H1 (cell line): ENCODE measurements around the gene PDCD5. TPM values are rescaled to one million over a fixed set of nuclear protein-coding genes. Genes with fewer than 3 reads are reported as not detected.

Experiments
- CTCF ChIA-PET: fragments of 300-600 bp; sonication (Branson Sonifier 250); formaldehyde crosslinking; loops from one replicate; lab custom pipeline; 2021; ENCODE audit not compliant: partially characterized antibody; lab: Charles Lee
- POLR2A ChIA-PET: fragments of 300-600 bp; sonication (Branson Sonifier 250); formaldehyde crosslinking; loops from one replicate; lab custom pipeline; 2021; ENCODE audit warnings: inconsistent platforms; ENCODE audit not compliant: partially characterized antibody; lab: Charles Lee
- DNase-seq, 2 experiments: peaks; one replicate each; pipeline versions ENCODE4 v3.0.0 to v3.0.0-alpha.2; 2010 to 2022; ENCODE audit warnings: low spot score in 2 of 2, low read depth in 1 of 2, mixed read lengths in 1 of 2
- FAIRE-seq: peaks from 2 replicates; lab custom pipeline; 2011; peaks lifted over from hg19 to GRCh38; lab: Jason Lieb, UNC
- H2AFZ ChIP-seq: 2 replicates; pipeline ENCODE4 v1.8.1; 2012; ENCODE audit warnings: low read length, inconsistent platforms
- H2AK5ac ChIP-seq: 2 replicates; pipeline ENCODE4 v1.6.1; 2013; ENCODE audit warnings: low read depth, low read length
- H2BK120ac ChIP-seq: replicated peaks from 2 replicates; pipeline ENCODE3; 2013; ENCODE audit warnings: low read depth, low read length, inconsistent platforms
- H2BK12ac ChIP-seq: 2 replicates; pipeline ENCODE4 v1.6.1; 2013; ENCODE audit warnings: low read depth, low read length
- H2BK15ac ChIP-seq: 2 replicates; pipeline ENCODE4 v1.6.1; 2013; ENCODE audit warnings: low read length
- H2BK20ac ChIP-seq: 2 replicates; pipeline ENCODE4 v1.6.1; 2013; ENCODE audit warnings: low read length
- H2BK5ac ChIP-seq: 2 replicates; pipeline ENCODE4 v1.6.1; 2013; ENCODE audit warnings: low read depth, low read length
- H3K14ac ChIP-seq: 2 replicates; pipeline ENCODE4 v1.6.1; 2013; ENCODE audit warnings: inconsistent platforms; ENCODE audit not compliant: insufficient read length
- H3K18ac ChIP-seq: 2 replicates; pipeline ENCODE4 v1.6.1; 2013; ENCODE audit warnings: low read length; ENCODE audit errors: extremely low read depth
- H3K23ac ChIP-seq: 2 replicates; pipeline ENCODE4 v1.6.1; 2013; ENCODE audit warnings: inconsistent platforms; ENCODE audit not compliant: insufficient read length
- H3K23me2 ChIP-seq: 2 replicates; pipeline ENCODE4 v1.6.1; 2013; ENCODE audit warnings: low read depth, low read length
- H3K27ac ChIP-seq: 2 replicates; pipeline ENCODE4 v1.6.1; 2011; ENCODE audit warnings: low read depth, low read length, inconsistent platforms
- H3K27me3 ChIP-seq, 4 experiments: replicated peaks in 1 of 4; 1 replicate in 1 of 4; 2 replicates in 3 of 4; pipeline versions ENCODE4 v1.6.1 to v1.8.1; 2011 to 2013; ENCODE audit warnings: low read length in 3 of 4, mild to moderate bottlenecking in 3 of 4, inconsistent platforms in 2 of 4, mixed read lengths in 2 of 4, moderate library complexity in 1 of 4; ENCODE audit not compliant: control insufficient read depth in 3 of 4, insufficient read depth in 3 of 4; ENCODE audit errors: extremely low read depth in 1 of 4
- H3K36me3 ChIP-seq, 4 experiments: 2 replicates each; pipeline versions ENCODE4 v1.6.1 to v1.8.1; 2011 to 2013; ENCODE audit warnings: mild to moderate bottlenecking in 4 of 4, low read length in 3 of 4, moderate library complexity in 2 of 4, control low read depth in 1 of 4, inconsistent platforms in 1 of 4; ENCODE audit not compliant: insufficient read depth in 4 of 4, control insufficient read depth in 2 of 4
- H3K4ac ChIP-seq: replicated peaks from 2 replicates; pipeline ENCODE3; 2013; ENCODE audit warnings: low read length, low read depth, mixed read lengths, inconsistent platforms; ENCODE audit not compliant: insufficient read length
- H3K4me1 ChIP-seq, 4 experiments: replicated peaks in 1 of 4; 1 replicate in 1 of 4; 2 replicates in 3 of 4; pipeline versions ENCODE4 v1.6.1 to v1.8.1; 2011 to 2013; ENCODE audit warnings: low read length in 3 of 4, inconsistent platforms in 2 of 4, mixed read lengths in 1 of 4; ENCODE audit not compliant: insufficient read depth in 4 of 4, control insufficient read depth in 3 of 4
- H3K4me2 ChIP-seq, 2 experiments: 2 replicates each; pipeline versions ENCODE4 v1.6.1 to v1.8.1; 2011 to 2013; ENCODE audit warnings: low read depth in 2 of 2, low read length in 2 of 2, control low read depth in 1 of 2, inconsistent platforms in 1 of 2, mild to moderate bottlenecking in 1 of 2; ENCODE audit not compliant: insufficient read depth in 1 of 2
- H3K4me3 ChIP-seq, 4 experiments: fragments of 200-600, 300-600 bp in 1 of 4; sonication (generic), shearing (Covaris generic), sonication (Bioruptor Twin) in 1 of 4; 2 replicates each; pipeline versions ENCODE4 v1.5.1 to v1.8.1; 2011 to 2016; ENCODE audit warnings: low read length in 4 of 4, low read depth in 3 of 4, control low read depth in 2 of 4, inconsistent platforms in 2 of 4, mild to moderate bottlenecking in 2 of 4, mixed read lengths in 1 of 4, moderate library complexity in 1 of 4; ENCODE audit not compliant: insufficient read depth in 2 of 4; ENCODE audit errors: extremely low read depth in 1 of 4
- H3K56ac ChIP-seq: replicated peaks from 2 replicates; pipeline ENCODE3; 2013; ENCODE audit warnings: low read depth, mild to moderate bottlenecking, mixed read lengths, low read length, inconsistent platforms; ENCODE audit not compliant: insufficient read length
- H3K79me1 ChIP-seq: 2 replicates; pipeline ENCODE4 v1.6.1; 2013; ENCODE audit warnings: low read depth, low read length, control low read depth
- H3K79me2 ChIP-seq, 2 experiments: 2 replicates each; pipeline versions ENCODE4 v1.6.1 to v1.8.1; 2012 to 2013; ENCODE audit warnings: low read length in 2 of 2, mild to moderate bottlenecking in 2 of 2, inconsistent platforms in 1 of 2; ENCODE audit not compliant: insufficient read depth in 2 of 2, control insufficient read depth in 1 of 2
- H3K9ac ChIP-seq, 4 experiments: replicated peaks in 1 of 4; 1 replicate in 1 of 4; 2 replicates in 3 of 4; pipeline versions ENCODE4 v1.6.1 to v1.8.1; 2011 to 2013; ENCODE audit warnings: low read depth in 3 of 4, low read length in 3 of 4, control low read depth in 2 of 4, mild to moderate bottlenecking in 2 of 4, moderate library complexity in 2 of 4, inconsistent platforms in 1 of 4; ENCODE audit errors: extremely low read depth in 1 of 4
- H3K9me3 ChIP-seq, 2 experiments: 2 replicates each; pipeline versions ENCODE4 v1.6.1 to v1.8.1; 2012 to 2013; ENCODE audit warnings: mild to moderate bottlenecking in 2 of 2, moderate library complexity in 2 of 2, control low read depth in 1 of 2, inconsistent platforms in 1 of 2, low read depth in 1 of 2, low read length in 1 of 2, mixed read lengths in 1 of 2; ENCODE audit not compliant: insufficient read depth in 2 of 2
- H4K20me1 ChIP-seq, 2 experiments: replicated peaks in 1 of 2; 2 replicates each; pipeline versions ENCODE3 to v1.8.1; 2011 to 2013; ENCODE audit warnings: inconsistent platforms in 2 of 2, low read length in 2 of 2, mild to moderate bottlenecking in 1 of 2; ENCODE audit not compliant: insufficient read depth in 2 of 2, control insufficient read depth in 1 of 2
- H4K5ac ChIP-seq: 2 replicates; pipeline ENCODE4 v1.6.1; 2013; ENCODE audit warnings: low read length, low read depth, mixed read lengths, inconsistent platforms; ENCODE audit not compliant: insufficient read length
- H4K8ac ChIP-seq: 2 replicates; pipeline ENCODE4 v1.8.0; 2013; ENCODE audit warnings: mild to moderate bottlenecking, moderate library complexity, low read length, inconsistent platforms; ENCODE audit not compliant: insufficient read depth; ENCODE audit errors: extremely low read depth
- H4K91ac ChIP-seq: replicated peaks from 2 replicates; pipeline ENCODE3; 2013; ENCODE audit warnings: low read length, mixed read lengths, inconsistent platforms; ENCODE audit not compliant: insufficient read length
- ASH2L ChIP-seq: fragments of 200-600, 300-600 bp; sonication (generic); IDR thresholded peaks from one replicate; pipeline ENCODE4 v1.7.1; 2017; ENCODE audit warnings: low read length
- RXRA ChIP-seq: IDR thresholded peaks from 2 replicates; pipeline ENCODE4 v1.6.1; 2011; ENCODE audit warnings: low read depth, mild to moderate bottlenecking, low read length, moderate library complexity; ENCODE audit not compliant: insufficient read depth
- SRF ChIP-seq: IDR thresholded peaks from 2 replicates; pipeline ENCODE4 v1.6.1; 2011; ENCODE audit warnings: mild to moderate bottlenecking, low read depth, low read length, moderate library complexity
- WGBS, 2 experiments: shearing (Covaris generic) in 1 of 2; methylation state at CpG; one replicate each; pipeline versions ENCODE4 v1.1.6 to v1.1.7; 2013 to 2015; ENCODE audit warnings: low lambda C conversion rate in 2 of 2, mixed read lengths in 2 of 2, inconsistent platforms in 1 of 2, low coverage in 1 of 2, missing lambda C conversion rate in 1 of 2; ENCODE audit not compliant: insufficient replicate concordance in 2 of 2, insufficient coverage in 1 of 2, insufficient read length in 1 of 2; ENCODE audit errors: extremely low coverage in 1 of 2, missing lambda C conversion rate in 1 of 2; 5-methylcytosine and 5-hydroxymethylcytosine counted together
- polyA plus RNA-seq, 7 experiments: library from polyadenylated mRNA; depleted of rRNA in 3 of 7; stranded (reverse) in 5 of 7; unstranded in 2 of 7; fragments of >200 nt in 5 of 7; fragments of 200-250 nt in 2 of 7; gene quantifications; 1 replicate in 5 of 7; 2 replicates in 1 of 7; 4 replicates in 1 of 7; pipeline versions ENCODE4 v1.2.1 to v1.2.3, GENCODE V29; 2011 to 2013; ENCODE audit warnings: missing spikeins in 2 of 7, mixed read lengths in 2 of 7
- total RNA-seq: library from RNA; stranded (reverse); fragmentation: NEBNext Ultra II Directional; extraction: Animal tissue kit (Norgen Biotek cat#: 25700); gene quantifications from 2 replicates; pipeline ENCODE4 v1.2.1, GENCODE V29; 2021

The PDCD5 gene
- total and polyA plus RNA-seq, 2 of the 8 experiments (the other 6 are each of a cell fraction or from before 2014, with no cell fraction given) = 43.2 to 98.8 TPM

DNA sequence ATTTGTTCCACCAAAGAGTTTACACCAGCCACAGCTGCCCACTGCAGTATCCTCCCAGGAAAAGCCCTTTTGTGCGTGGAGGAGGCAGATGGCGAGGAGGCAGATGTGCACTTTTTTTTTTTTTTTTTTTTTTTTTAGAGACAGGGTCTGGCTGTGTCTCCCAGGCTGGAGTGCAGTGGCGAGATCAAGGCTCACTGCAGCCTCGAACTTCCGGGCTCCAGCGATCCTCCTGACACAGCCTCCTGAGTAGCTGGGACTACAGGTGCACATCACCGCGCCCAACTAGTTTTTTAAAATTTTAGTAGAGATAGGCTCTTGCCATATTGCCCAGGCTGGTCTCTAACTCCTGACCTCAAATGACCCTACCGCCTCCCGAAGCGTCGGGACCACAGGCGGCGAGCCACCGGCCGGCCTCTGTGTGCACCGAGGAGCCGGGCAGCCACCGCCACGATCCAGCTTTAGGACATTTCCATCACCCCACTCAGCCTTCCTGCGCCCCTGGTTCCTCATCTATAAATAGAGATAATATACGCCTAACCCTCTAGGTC lies 563 bp upstream of the PDCD5 start:
- peak overlapping the region; percentile 62 to 87 for H3K4me2 ChIP-seq
- H4K5ac ChIP-seq = no peak overlapping the region
- H3K79me2 ChIP-seq = peaks cover 0 to 9% of the 10 kb centered on the region in 2 experiments; a peak in 1 of 4 replicates
- peaks cover 0 to 6% (median 0%) of the 10 kb centered on the region in 4 experiments; a peak in 2 of 7 replicates for H3K4me1 ChIP-seq
- H2BK20ac ChIP-seq = no peak overlapping the region
- H4K91ac ChIP-seq = no peak overlapping the region
- 37% methylated on average over 21 of the region's 22 CpGs; no CpG with 5 or more reads in 1 of the 2 experiments for WGBS, 2 experiments
- H3K56ac ChIP-seq = no peak overlapping the region
- no peak overlapping the region for H4K8ac ChIP-seq
- H2AK5ac ChIP-seq = no peak overlapping the region
- H2BK12ac ChIP-seq = no peak overlapping the region
- H3K14ac ChIP-seq = no peak overlapping the region
- no peak overlapping the region for H2BK5ac ChIP-seq
- ChIA-PET POLR2A (interaction anchor here (1.3 to 2.3 kb wide), 2 partner anchors 9 to 13 kb away, joined by 3 to 10 read pairs; no protein-coding TSS in a partner anchor), CTCF (interaction anchor here (1.5 kb wide), 1 partner anchor 18 kb away, joined by 3 read pairs; no protein-coding TSS in a partner anchor)
- H3K23me2 ChIP-seq = peaks cover 7% of the 10 kb centered on the region; the same call in 1 of the 2 replicates
- H3K4ac ChIP-seq = no peak overlapping the region
- no peak overlapping the region for H3K23ac ChIP-seq
- H4K20me1 ChIP-seq = peaks cover 0 to 5% of the 10 kb centered on the region in 2 experiments
- no peaks in the 10 kb centered on the region for H3K79me1 ChIP-seq
- H3K27me3 ChIP-seq = peaks cover 0 to 2% (median 0%) of the 10 kb centered on the region in 4 experiments; a peak in 4 of 7 replicates
- no peak overlapping the region for H3K18ac ChIP-seq
- DNase-seq (no peak), FAIRE-seq (no peak)
- H3K36me3 ChIP-seq = peaks cover 0 to 15% (median 7%) of the 10 kb centered on the region in 4 experiments; a peak in 4 of 8 replicates
- H3K9ac ChIP-seq = no peak overlapping the region
- H3K9me3 ChIP-seq = peaks cover 0 to 3% of the 10 kb centered on the region in 2 experiments; a peak in 1 of 4 replicates
- no peak overlapping the region for H2BK15ac ChIP-seq
- H2AFZ ChIP-seq = 0 out of 2 replicates have a peak overlapping the region, but pooled peaks have one; percentile 3
- H3K4me3 ChIP-seq = peak overlapping the region; percentile 70 to 92 (median 83)
- TF ChIP-seq RXRA = 0 out of 2 replicates have a peak, but pooled peaks have one; percentile 36
- no peak for TF ChIP-seq SRF
- peak; percentile 17 for TF ChIP-seq ASH2L
- H3K27ac ChIP-seq = no peak overlapping the region
- H2BK120ac ChIP-seq = no peak overlapping the region
